Neural crest cell (in vitro differentiated cells): ENCODE results near the gene MUC5B. TPM values are rescaled to one million over a fixed set of nuclear protein-coding genes. Genes with fewer than 3 reads are reported as not detected.

ENCODE experiments used
- DNase-seq: peaks from one replicate; pipeline ENCODE4 v3.0.0; 2021; ENCODE audit warnings: low read depth, mixed read lengths, low spot score
- H3K27ac Mint-ChIP-seq: one replicate; pipeline ENCODE4 v1.8.0; 2021; ENCODE audit warnings: mild to moderate bottlenecking, mixed read lengths; ENCODE audit not compliant: unreplicated experiment
- H3K27me3 Mint-ChIP-seq: 2 replicates; pipeline ENCODE4 v1.8.0; 2021; ENCODE audit warnings: low read depth, mild to moderate bottlenecking, mixed read lengths
- H3K36me3 Mint-ChIP-seq: 2 replicates; pipeline ENCODE4 v1.8.0; 2021; ENCODE audit warnings: low read depth, mild to moderate bottlenecking, mixed read lengths
- H3K4me1 Mint-ChIP-seq: 2 replicates; pipeline ENCODE4 v1.8.0; 2021; ENCODE audit warnings: mixed read lengths
- H3K4me3 Mint-ChIP-seq: one replicate; pipeline ENCODE4 v1.8.0; 2021; ENCODE audit warnings: mild to moderate bottlenecking, mixed read lengths
- H3K9me3 Mint-ChIP-seq: 2 replicates; pipeline ENCODE4 v1.8.0; 2021; ENCODE audit warnings: mixed read lengths
- total RNA-seq: library from RNA; stranded (reverse); gene quantifications from 2 replicates; pipeline ENCODE4 v1.2.1, GENCODE V29; 2021
- TF ChIP-seq, protein P1 (sequence below): fragments of 200-600 bp; sonication (generic); conservative IDR thresholded peaks from 2 replicates; pipeline ENCODE4 v1.5.0; 2021; ENCODE audit warnings: antibody characterized with exemption, mild to moderate bottlenecking

The MUC5B gene
- total RNA-seq, 1 donor from 2014 or later, result 0.42 TPM

DNA sequence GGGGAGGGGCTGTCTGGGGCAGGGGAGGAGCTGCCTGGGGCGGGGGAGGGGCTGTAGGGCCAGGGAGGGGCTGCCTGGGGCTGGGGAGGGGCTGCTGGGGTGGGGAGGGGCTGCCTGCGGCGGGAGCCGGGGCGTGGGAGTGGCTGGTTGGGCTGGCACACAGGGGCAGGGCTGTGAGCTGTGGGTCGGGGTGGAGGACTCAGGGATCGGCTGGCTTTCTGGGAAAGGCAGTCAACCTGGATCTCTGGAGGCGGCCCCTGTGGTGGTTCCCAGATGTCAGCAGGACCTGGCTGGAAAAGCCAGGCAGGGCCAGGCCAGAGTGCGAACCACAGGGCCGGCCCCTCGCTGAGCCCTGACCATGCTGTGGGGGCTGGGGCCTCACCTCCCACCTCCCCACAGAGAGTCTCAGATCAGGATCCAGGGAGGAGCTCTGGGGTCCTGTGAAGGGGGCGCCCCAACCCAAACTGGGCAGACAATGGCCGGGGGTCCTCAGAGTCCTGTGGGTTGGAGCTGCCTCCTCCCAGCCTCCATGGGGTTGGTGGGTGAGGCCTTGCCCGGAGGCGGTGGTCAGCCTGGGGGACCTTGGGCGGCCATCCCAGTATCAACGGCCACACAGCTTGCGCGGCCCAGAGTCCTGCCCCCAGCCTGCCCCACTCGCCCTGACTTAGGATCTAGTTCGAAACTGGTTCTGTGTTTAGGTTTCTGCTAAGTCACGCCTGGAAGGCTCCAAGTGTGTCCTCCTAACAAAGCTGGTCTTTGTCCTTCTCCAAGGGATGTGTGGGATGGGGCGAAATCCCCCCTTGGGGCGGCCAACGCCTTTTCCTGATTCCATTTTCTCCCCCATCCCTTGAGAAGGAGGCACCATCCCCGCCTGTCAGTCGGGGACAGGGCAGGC lies 1.9 kb downstream of the MUC5B start:
- no peaks in the 10 kb centered on the region for H3K9me3 Mint-ChIP-seq
- no peak overlapping the region for H3K4me3 Mint-ChIP-seq
- peaks cover 2% of the 10 kb centered on the region for H3K27me3 Mint-ChIP-seq
- H3K27ac Mint-ChIP-seq, result peak overlapping the region; percentile 84
- H3K36me3 Mint-ChIP-seq, result no peaks in the 10 kb centered on the region
- H3K4me1 Mint-ChIP-seq, result no peaks in the 10 kb centered on the region
- DNase-seq, result no peak
- TF ChIP-seq, protein P1, sequence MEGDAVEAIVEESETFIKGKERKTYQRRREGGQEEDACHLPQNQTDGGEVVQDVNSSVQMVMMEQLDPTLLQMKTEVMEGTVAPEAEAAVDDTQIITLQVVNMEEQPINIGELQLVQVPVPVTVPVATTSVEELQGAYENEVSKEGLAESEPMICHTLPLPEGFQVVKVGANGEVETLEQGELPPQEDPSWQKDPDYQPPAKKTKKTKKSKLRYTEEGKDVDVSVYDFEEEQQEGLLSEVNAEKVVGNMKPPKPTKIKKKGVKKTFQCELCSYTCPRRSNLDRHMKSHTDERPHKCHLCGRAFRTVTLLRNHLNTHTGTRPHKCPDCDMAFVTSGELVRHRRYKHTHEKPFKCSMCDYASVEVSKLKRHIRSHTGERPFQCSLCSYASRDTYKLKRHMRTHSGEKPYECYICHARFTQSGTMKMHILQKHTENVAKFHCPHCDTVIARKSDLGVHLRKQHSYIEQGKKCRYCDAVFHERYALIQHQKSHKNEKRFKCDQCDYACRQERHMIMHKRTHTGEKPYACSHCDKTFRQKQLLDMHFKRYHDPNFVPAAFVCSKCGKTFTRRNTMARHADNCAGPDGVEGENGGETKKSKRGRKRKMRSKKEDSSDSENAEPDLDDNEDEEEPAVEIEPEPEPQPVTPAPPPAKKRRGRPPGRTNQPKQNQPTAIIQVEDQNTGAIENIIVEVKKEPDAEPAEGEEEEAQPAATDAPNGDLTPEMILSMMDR, result no peak

GRCh38 chr11:1225386-1226225 lies 2.7 kb downstream of the MUC5B start:
- Mint-ChIP-seq H3K4me1 (no peaks in the 10 kb centered on the region), H3K9me3 (no peaks in the 10 kb centered on the region), H3K4me3 (no peak overlapping the region), H3K27me3 (peaks cover 2% of the 10 kb centered on the region), H3K36me3 (no peaks in the 10 kb centered on the region), H3K27ac (peak overlapping the region; percentile 62)
- TF ChIP-seq, protein P1, result no peak
- no peak for DNase-seq

GRCh38 chr11:1226226-1226985 lies 3.5 kb downstream of the MUC5B start:
- DNase-seq, result no peak
- Mint-ChIP-seq H3K4me3 (no peak overlapping the region), H3K4me1 (no peaks in the 10 kb centered on the region), H3K9me3 (no peaks in the 10 kb centered on the region), H3K27ac (peak overlapping the region; percentile 71), H3K27me3 (no peaks in the 10 kb centered on the region), H3K36me3 (no peaks in the 10 kb centered on the region)
- TF ChIP-seq, protein P1, result no peak

GRCh38 chr11:1226986-1227550 lies 4.2 kb downstream of the MUC5B start:
- Mint-ChIP-seq H3K27ac (no peak overlapping the region), H3K9me3 (no peaks in the 10 kb centered on the region), H3K4me1 (no peaks in the 10 kb centered on the region), H3K36me3 (no peaks in the 10 kb centered on the region), H3K4me3 (no peak overlapping the region), H3K27me3 (no peaks in the 10 kb centered on the region)
- no peak for DNase-seq
- TF ChIP-seq, protein P1, result peak; percentile 53
